Measurements from ENCODE around the gene SLN.

GRCh38 chr11:107665018-107665417 lies 46.8 kb downstream of the SLN start:
- TF ChIP-seq CTCF (IDR thresholded peaks at IDR 0.05; ENCODE audit: low read depth, low read length), result no peak
- TF ChIP-seq POLR2A (IDR thresholded peaks at IDR 0.05; ENCODE audit: extremely low read depth, insufficient read length), result no peak
- TF ChIP-seq, protein P1, sequence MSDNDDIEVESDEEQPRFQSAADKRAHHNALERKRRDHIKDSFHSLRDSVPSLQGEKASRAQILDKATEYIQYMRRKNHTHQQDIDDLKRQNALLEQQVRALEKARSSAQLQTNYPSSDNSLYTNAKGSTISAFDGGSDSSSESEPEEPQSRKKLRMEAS (IDR thresholded peaks at IDR 0.05; ENCODE audit: low read depth, low read length), result no peak
- no peak for TF ChIP-seq MYC (IDR thresholded peaks at IDR 0.05; ENCODE audit: low read depth, low read length)

All from NB4 (cell line).